ENCODE results near the gene NVL.
"Not testable (repeated sequence)": the region's sequence is repeated elsewhere in the genome, so short reads cannot be mapped to it uniquely, and the experiment has no call there.

The NVL gene

DNA sequence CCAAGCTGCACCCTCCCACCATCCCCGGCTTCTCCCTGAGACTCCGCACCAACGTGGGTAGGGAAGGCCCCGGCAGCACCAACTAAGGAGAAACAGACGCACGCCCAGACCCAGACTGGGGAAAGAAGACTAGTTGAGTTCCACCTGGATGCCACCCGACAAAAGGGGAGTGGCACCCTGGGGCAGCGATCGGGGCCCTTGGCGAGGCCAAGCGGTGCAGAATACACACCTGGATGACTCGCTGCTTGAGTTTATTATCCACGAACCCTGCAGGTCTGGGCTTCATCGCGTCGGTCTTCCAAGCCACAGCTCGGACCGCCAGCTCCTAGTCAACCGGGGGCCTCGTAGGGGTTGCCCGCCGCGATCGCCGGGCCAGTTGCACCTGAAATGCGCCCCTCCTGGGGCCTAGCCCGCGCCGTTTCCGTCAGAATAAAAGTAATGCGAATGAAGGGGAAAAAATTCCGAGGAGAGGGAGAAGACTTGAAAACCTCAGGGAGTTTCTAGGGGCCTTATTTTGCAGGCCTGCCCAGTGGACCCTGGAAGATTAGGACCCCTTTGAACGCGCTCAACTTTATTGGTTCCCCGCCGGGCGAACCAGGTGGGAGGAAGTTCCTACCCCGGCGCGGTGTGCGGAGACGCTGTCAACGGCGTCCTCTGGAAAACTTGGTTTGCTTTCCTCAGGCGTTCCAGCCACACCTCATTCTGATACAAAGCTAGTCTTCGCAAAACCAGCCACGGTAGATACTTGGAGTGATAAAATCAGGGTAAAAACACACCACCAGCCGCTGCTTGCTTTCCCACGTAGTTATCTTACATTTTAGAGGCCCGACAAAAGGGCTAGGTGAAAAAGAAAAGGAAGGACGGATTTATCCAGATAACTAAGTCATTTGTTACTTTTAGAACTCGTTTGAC lies at the start of gene NVL:
NVL (minus strand) TSS at position 331 of the 912 bp plus-strand sequence; CDS start at position 286, 45 bp downstream.
- DNase-seq = peak; percentile 72 to 76

DNA sequence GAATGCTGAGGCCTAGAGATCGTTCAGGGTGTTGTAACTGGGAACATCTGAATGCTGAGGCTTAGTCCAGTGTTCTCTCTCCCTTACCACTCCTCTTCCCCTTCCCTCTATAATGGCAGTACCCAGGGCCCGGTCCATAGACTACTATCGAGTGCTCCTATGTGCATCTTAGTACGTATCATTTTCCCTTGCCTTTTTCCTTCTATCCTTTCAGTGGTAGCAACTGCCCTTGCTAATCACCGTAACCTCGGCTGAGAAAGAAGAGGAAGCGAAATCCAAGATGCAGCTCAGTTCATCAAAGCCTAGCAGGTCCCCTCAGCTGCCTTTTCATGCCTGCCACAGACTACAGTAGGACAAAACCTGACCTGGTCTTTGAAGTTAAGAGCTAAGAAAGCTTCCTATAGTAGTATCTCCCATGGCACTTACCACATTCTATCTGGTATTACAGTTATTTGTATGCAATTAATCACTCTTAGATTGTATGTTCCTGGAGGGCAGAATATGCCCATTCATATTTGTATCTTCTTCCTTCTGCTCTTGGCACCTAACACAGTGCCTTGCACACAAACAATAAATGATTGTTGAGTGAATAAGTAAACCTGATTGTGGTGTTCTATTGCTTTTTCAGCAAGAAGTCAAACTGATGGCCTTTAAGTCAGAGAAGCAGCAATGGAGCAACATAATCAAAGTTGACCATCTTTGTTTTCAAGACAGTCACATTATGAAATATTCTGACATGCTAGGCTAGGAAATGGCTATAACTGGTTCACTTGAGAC lies 49.1 kb upstream of the NVL start:
- no peak for DNase-seq

DNA sequence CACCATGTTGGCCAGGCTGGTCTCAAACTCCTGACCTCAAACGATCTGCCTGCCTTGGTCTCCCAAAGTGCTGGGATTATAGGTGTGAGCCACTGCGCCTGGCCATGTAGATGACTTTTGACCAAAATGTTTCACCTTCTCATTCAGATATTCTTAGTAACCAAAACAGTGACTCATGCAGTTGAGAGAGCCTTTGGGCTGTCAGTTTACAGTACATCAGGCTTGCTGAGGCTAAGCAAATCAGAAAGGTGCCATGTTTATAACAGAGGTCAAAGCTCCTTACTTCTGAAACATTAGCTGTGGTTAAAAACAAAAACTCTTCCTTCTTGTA lies 47.7 kb upstream of the NVL start:
- DNase-seq = no peak

DNA sequence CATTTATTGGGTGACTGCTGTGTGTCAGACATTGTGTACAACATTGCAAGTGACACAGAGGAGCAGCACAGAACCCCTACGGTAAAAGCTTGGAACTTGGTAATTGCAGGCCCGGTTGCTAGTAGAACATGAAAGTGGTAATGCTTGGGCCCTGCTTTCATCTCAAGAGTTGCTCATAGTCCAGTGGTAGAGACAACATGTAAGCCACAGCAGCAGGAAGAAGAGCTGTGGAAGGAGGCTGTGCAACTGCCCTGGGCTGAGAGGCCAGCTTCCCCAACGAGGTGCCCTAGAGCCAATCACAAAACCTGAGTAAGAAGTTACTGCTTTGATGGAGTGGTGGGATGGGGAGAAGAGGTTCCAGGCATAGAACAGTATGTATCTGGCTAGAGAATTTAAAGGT lies 45.1 kb upstream of the NVL start:
- DNase-seq = no peak

DNA sequence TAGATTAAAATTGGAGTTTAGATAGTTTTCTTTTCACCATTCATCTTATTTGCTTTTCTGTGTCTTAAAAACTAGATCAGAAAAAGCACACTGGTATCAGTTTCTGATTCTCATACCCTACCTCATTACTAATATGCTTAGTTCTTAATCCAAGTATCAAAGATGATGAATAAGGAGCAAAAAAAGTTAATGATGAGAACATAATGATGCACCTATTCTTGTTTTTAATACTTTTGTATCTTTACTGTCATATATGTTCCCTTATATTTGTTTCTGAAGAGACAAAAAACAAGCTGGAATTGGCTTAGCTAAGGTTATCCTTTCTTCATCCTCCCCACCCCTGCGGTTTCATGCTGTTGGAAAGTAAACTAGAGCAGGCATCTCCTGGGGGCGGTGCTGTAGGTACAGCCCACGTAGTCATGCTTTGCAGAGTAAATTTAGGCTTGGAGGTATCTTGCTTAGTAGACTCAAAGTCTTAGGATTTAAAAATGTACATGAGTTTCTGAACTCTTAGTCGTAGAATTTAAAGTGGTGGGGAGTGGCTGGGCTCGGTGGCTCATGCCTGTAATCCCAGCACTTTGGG lies 43.1 kb upstream of the NVL start:
- DNase-seq = no peak

DNA sequence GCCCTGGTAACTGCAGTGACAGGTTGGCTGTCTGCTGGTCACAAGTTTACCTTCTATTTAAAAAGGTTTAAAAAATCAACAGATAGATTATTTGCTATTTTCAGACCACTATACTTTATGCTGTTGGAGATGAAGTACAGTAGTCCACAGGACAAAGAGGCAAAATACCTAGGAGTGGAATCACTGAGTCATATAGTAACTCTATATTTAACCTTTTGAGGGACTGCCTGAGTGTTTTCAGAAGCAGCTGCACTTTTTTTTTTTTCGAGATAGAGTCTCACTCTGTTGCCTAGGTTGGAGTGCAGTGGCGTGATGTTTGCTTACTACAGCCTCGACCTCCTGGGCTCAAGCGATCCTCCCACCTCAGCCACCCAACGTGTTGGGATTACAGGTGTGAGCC lies 38.4 kb upstream of the NVL start:
- DNase-seq = no peak

DNA sequence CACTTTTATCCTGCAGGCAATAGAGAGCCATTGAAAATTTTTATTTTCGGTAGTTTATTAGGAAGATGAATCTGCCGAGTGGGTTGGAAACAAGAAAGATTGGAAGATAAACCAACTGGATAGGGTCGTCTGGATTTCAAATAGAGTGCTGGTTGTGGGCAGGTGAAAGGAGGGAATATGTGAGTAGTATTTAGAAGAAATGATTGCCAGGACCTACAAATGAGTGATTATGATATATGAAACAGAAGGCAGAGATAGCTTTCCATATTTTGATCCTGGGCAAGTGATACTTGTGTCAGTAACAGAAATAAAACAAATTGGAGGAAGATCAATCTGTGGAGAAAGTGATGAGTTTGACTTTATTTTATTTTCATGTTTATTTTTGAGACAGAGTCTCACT lies 29.2 kb upstream of the NVL start:
- DNase-seq = no peak

DNA sequence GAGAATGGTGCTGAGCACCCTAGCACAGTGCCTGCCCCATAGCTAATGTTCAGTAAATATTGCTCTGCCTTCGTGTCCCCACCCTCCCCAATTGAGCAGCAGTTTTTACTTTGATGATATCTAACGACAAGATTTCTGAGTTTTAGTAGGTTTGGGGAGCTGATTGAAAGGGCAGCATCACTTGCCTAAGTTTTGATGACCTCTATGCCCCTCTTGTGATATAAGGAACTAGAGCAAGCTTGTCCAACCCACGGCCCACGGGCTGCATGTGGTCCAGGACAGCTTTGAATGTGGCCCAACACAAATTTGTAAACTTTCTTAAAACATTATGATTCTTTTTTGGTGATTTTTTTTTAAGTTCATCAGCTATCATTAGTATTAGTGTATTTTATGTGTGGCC lies 28.3 kb upstream of the NVL start:
- DNase-seq = no peak

DNA sequence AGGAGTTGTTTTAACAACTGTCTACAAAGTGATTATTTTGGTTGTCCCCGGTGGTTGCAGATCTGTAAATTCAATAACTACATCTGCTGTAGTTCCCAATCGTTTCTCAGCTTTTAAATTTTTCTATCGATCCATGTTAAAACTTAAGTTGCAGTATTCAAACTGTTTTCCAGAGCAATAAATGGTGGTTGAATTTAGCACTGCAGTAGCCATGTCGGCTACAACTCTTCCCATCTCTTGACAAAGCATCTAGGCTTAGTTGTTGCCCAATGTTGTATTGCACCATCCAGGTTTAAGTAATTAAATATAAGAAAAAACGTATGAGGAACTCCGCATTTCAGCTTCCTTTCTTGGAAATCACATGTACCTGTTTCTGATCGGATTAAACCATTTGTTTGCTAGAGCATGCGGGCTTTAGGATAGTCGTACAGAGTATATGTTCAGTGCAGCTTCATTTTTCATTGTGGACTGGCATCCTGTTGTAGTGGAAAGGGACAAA lies 27.7 kb upstream of the NVL start:
- no peak for DNase-seq

DNA sequence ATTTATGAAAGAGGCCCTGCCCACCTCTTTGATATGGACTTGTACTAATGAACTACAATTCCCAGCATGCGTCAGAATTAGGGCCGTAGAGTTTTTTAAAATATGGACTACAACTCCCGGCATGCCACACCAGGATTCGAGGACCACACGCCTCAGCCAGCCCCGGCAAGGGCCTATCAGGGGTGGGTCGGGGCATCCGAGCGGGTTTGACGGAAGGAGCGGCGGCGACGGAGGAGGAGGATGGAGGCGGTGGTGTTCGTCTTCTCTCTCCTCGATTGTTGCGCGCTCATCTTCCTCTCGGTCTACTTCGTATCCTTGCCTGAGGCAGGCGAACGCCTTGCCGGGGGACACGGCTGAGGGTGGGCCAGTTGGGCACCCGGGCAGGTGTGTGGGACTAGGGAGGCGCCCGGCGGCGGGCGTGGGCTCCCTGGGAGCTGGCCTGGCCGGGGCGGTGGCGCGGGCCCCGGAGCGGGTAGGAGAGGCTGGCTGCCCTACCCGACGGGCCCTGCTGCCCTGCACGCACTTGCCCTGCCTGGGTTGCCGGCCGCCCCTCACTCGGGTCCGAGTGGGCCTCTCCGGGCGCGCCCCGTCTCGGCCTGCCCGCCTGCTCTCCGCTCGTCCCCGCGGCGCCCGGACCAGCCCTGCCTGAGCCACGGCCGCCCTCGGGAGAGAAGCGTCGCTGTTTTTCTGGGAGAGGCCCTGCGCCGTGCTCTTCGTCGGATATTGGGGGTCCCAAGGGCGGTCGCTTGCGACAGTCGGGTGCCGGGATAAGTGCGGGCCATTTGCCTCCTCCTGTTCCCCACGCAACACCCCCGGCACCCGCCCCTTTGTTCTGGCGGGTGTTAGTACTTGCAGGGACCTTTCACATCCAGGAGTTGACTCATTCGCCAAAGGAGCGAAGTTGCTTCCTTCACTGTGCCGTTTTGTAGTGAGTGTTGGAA lies 27.0 kb upstream of the NVL start, which contains the start of gene CNIH4:
CNIH4 (plus strand) TSS at position 195 of the 941 bp plus-strand sequence; CDS start at position 241, 46 bp downstream.
- DNase-seq = peak; percentile 83 to 90

DNA sequence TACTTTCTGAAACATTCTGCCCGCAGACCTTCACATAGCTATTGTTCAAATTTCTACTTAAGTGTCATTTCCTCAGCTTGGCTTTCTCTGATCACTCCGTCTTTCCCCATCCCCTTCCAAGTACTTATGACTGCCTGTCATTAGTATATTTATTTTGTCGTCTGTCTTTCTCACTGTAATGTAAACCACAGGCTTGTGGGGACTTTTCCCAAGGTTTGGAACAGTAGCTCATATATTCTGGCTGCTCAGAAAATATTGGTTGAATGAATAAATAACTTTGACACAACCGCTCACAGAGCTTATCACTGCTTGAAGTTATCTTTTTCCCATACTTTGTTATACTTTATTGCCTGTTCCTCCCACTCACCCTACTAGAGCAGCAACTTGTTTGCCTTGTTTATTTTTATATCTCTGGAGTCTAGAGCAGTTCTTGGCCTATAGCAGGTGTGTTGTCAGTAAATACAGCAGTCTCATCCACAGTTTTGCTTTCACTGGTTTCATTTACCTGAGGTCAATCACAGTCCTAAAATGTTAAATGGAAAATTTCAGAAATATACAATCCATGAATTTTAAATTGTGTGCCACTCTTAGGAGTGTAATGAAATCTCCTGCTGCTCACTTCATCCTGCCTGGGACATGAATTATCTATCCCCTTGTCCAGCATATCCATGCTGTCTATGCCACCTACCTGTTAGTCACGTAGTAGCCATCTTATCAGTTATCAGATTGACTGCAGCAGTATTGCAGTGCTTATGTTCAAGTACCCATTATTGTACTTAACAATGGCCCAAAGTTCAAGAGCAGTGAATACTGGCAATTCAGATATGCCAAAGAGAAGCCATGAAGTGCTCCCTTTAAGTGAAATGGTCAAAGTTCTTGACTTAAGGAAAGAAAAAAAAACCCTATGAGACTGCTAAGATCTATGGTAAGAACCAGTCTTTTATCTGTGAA lies 24.3 kb upstream of the NVL start:
- DNase-seq = no peak

DNA sequence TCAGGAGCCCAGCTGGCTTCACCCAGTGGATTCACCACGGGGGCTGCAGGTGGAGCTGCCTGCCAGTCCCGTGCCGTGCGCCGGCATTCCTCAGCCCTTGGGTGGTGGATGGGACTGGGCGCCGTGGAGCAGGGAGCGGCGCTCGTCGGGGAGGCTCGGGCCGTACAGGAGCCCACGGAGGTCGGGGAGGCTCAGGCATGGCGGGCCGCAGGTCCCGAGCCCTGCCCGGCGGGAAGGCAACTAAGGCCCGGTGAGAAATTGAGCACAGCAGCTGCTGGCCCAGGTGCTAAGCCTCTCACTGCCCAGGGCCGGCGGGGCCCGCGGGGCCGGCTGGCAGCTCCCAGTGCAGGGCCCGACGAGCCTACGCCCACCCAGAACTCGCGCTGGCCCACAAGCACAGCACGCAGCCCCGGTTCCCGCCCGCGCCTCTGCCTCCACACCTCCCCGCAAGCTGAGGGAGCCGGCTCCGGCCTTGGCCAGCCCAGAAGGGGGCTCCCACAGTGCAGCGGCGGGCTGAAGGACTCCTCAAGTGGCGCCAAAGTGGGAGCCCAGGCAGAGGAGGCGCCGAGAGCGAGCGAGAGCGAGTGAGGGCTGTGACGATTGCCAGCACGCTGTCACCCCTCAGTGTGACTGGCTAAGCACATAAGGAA lies 22.6 kb upstream of the NVL start:
- not testable (repeated sequence) for DNase-seq

DNA sequence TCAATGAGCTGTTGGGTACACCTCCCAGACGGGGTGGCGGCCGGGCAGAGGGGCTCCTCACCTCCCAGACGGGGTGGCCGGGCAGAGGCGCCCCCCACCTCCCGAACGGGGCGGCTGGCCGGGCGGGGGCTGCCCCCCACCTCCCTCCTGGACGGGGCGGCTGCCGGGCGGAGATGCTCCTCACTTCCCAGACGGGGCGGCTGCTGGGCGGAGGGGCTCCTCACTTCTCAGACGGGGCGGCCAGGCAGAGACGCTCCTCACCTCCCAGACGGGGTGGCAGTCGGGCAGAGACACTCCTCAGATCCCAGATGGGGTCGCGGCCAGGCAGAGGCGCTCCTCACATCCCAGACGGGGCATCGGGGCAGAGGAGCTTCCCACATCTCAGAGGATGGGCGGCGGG lies 19.7 kb upstream of the NVL start:
- DNase-seq = not testable (repeated sequence)

DNA sequence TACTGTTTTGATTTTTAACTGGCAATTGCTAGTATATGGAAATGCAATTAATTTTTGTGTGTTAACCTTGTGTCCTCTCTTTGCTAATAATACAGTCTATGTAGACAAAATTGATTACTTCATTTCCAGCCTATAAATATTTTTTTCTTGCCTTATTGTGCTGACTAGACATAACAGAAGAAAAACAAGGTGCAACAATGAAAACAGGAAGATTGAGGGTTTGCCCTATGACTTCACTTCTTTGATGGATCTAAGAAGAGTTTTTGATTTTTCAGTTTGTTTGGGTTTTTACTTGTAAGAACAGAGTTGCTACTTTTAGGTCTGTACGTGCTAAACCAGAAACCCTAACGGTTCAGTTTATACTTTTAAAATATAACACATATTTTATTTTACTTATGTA lies 18.2 kb upstream of the NVL start:
- no peak for DNase-seq

DNA sequence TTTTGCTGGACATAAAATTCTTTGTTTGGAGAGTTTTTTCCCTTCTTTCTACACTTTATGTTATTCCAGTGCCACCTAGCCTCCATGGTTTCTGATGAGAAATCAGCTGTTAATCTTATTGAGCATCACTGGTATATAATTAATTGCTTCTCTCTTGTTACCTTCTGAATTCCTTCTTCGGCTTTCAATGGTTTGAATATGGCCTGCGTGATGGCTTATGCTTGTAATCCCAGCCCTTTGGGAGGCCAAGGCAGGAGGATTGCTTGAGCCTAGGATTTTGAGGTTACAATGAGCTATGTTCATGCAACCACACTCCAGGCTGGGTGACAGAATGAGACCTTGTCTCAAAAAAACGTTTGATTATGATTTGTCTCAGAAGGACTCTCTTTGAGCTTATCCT lies 13.7 kb upstream of the NVL start:
- DNase-seq = no peak

DNA sequence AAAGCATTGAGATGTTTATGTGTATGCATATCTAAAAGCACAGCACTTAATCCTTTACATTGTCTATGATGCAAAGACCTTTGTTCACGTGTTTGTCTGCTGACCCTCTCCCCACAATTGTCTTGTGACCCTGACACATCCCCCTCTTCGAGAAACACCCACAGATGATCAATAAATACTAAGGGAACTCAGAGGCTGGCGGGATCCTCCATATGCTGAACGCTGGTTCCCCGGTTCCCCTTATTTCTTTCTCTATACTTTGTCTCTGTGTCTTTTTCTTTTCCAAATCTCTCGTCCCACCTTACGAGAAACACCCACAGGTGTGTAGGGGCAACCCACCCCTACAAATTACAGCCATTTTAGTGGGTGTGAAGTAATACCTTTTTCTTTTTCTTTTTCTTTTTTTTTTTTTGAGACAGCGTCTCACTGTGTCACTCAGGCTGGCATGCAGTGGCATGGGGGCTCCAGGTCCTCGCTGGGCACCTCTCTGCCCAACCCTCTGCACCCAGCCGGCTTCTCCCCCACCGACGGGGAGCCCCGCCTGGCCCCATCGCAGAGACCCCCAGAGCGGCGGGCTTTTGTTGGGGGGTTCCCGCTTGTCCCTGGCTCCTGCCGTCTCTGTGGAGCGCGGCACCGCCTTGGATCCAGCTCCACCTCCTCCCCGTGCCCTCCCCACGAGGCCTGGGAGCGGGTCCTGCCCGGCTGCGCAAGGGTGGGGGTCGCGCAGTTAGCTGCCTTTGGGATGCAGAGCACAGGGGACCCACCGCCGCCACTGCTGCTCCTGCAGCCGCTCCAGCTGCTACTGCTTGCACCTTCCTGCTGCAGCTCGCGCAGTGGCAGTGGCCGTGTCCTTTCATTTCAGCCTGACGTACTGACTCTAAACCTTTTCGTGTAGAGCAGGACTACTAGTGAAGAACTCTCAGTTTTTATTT lies 10.7 kb upstream of the NVL start:
- DNase-seq = peak; percentile 7 to 20

DNA sequence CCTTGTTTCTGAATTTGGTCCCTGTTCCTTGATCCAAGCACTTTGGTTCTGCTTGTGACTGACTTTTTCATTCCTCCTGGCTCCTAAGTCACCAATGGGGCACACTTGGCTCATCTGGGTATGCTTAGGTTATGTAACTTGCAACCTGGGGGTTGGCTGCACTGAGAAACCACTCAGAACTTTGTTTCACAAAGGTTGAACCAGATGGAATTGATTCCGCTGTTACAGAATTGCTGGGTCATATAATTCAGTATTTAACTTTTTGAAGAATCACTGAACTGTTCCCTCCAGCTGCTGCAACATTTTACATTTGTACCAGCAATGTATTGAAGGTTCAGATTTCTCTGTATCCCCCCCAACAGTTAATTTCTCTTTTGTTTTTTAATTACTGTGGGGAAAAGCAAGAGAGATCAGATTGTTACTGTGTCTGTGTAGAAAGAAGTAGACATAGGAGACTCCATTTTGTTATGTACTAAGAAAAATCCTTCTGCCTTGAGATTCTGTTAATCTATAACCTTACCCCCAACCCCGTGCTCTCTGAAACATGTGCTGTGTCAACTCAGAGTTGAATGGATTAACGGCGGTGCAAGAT lies 9.6 kb upstream of the NVL start:
- DNase-seq = no peak

DNA sequence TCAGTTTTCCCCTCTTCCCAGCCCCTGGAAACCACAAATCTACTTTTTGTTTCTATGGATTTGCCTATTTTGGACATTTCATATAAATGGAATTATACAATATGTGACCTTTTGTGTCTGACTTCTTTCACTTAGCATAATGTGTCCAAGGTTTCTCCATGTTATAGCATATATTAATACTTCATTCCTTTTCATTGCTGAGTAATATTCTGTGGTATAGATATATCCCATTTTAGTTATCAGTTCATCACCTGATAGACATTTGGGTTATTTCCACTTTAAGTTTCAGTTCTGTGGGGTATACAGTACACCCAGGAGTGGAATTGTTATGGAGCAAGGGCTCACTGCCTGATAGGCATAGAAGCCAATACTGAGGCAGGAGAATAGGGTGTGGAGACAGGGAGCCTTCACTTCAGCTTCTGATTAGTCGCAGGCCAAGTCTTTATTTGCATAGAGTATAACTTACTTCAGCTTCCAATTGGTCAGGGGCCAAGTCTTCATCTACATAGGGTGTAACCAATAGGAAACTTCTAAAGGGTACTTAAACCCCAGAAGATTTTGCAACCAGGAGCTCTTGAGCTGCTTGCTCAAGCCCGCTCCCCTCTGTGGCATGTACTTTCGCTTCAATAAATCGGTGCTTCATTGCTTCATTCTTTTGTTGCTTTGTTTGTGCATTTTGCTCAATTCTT lies 8.3 kb upstream of the NVL start:
- no peak for DNase-seq
